ENCODE results near the gene FAM107A.

Gene FAM107A

DNA sequence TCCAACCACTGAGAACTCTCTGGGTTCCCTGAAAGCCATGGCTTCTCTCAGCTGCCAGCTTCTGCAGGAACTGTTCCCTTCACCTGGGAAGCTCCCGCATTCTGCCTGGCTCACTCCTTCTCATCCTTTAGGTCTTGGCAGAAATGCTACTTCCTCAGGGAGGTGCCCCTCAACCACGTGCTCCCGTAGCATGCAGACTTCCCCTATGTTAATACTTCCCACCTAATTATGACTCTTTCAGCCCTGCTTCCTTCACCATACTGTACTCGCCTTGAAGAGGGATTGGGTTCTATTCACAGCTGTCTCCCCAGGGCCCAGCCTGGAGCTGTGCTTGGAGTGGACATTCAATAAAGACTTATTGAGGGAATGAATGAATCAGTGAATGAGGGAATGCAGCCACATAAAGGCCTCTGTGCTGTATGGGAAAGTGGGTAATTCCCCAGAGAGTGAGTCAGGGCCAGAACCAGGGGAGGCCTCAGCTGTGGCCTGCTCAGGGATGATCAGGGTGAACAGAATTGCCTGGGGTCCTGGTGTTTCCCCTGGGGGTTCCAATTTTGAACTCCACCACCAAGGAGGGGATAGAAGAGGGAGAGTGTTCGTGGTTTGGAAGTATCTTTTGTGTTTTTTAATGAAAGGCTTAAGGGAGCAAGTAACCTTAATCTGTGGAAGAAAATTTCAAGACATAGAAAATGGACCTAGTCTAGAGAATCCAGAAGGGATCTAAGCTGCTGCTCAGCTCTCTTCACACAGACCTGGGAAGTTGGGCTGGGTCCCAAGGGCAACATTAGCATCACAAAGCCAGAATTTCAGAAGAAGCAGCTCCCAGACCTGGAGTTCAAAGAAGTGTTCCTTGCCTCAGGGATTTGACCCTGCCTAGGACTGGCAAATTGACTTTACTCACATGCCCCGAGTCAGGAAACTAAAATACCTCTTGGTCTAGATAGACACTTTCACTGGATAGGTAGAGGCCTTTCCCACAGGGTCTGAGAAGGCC, 14.6 kb upstream of the FAM107A start:
- no peak for DNase-seq (ENCODE audit: low read depth, low spot score)

DNA sequence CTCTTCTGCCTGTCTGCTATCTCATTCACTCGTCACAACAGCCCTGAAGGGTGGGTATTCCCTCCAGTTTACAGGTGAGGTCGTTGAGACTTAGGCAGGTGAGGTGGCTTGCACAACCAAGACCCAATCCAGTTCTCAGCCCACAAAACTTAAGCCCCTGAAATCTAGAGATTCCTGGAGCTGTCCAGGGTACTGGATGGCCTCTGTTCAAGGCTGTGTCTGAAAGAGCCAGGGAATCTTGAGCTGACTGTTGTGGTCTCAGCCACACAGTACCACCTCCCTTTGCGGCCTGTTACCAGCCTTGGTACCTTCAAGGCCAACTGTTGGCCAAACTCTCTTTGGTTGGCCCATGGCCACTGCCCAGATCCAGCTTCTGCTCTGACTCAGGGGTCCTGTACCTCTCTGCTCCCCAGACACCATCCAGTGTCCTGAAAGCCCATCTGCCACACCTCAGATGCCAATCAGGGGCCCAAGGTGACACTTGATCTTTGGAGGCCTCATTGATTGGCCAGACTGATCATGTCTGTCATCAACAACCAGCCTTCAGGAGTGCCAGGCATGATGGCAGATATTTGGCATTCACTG, 10.9 kb upstream of the FAM107A start:
- no peak for DNase-seq (ENCODE audit: low read depth, low spot score)

DNA sequence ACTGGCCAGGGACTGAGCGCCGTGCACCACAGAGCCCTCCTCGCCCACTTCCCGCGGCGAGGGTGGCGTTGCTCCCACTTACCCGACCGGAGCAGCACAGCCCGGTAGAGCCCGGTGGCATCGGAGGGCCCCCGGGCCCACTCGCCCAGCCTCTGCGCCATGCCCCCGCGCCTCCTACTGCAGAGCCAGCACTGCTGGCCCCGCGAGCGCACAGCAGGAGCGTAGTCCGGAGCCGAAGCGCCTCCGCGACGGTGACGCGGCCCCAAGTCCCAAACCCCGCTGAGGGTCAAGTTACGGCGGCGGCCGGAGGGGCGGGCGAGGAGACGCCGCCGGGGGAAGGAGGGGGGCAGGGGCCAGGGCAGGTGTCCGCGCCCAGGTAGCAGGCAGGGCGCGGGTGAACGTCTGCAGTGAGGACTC, 9.6 kb upstream of the FAM107A start:
- DNase-seq (ENCODE audit: low read depth, low spot score), result no peak

DNA sequence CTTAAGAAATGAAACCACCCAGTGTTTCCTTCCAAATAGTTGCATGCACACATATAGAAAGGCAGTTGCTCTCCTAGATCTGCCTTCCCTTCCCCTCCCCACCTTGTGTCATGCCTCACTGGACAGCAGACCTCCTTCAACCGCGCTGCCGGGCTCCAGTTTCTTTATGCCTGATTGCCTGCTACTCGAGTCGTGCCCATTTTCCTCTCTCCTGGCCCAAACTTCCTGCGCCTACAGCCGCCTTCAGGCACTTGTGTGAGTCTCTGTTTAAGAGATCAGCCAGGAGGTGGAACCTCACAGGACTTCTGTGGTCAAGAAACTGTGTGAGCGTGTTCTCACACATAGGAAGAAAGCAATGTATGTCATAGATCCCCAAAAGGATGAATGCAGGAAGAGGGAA, 8.8 kb upstream of the FAM107A start:
- DNase-seq (ENCODE audit: low read depth, low spot score), result no peak

- no peak for DNase-seq (ENCODE audit: low read depth, low spot score)
Measured at GRCh38 chr3:58585005-58585786, 8.0 kb upstream of the FAM107A start.

- no peak for DNase-seq (ENCODE audit: low read depth, low spot score)
Measured at GRCh38 chr3:58584690-58585004, 7.5 kb upstream of the FAM107A start.

GRCh38 chr3:58581328-58582091, 4.3 kb upstream of the FAM107A start:
- no peak for DNase-seq (ENCODE audit: low read depth, low spot score)

- no peak for DNase-seq (ENCODE audit: low read depth, low spot score)
Measured at GRCh38 chr3:58580826-58581327, 3.7 kb upstream of the FAM107A start.

DNA sequence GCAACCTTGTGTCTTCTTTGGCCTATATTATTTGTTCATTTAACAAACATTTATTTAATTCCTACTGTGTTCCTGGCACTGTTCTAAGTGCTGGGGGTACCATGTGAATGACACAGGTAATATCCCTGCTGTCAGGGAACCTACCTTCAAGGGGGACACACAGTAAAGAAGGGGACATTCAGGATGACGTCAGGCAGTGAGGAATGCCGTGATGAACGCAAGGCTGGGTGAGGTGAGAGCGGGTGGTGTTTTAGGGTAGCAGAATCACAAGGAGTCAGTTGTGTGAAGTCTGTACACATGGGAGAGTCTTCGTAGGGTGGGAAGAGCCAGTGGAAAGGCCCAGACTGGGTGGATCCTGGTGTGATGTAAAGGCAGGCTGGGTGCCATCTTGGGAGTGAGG, 1.7 kb upstream of the FAM107A start:
- no peak for DNase-seq (ENCODE audit: low read depth, low spot score)

DNA sequence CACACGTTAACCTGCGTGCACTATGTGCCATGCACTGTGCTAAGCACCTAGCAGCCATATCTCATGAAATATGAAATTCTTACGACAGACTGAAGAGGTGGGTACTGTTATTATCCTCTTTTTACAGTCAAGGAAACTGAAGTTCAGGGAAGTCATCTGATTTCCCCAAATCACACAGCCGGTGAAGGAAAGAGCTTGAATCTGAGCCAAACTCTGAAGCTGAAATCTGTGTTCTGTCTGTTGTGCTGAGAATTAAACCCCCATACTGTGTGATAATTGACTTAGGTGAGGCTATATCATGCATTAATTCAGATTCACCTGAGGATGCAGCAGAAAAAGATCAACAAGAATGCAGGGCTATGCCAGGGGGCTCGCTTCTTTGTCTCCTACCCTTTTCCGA, 475 bp downstream of the FAM107A start:
- DNase-seq (ENCODE audit: low read depth, low spot score), result no peak

GRCh38 chr3:58575971-58576652, 1.1 kb downstream of the FAM107A start:
- DNase-seq (ENCODE audit: low read depth, low spot score), result no peak

DNA sequence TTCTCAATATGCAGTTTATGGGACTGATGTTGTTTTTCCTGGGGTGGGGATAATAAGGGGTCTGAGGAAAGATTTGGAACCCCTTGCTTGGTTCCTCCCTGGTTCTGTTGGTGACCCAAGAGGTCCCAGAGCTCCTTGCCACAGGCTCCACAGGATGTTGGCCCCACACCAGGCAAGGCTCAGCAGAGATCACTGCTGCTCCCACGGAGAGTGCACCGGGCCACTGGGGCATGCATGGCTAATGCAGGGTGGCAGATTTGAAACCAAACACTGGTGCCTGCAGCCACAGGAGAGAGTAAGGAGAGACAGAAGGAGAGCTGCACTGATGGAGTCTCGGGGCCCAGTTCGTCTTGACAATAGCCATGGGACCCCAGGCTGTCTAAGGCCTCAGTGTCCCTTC, 2.5 kb downstream of the FAM107A start:
- no peak for DNase-seq (ENCODE audit: low read depth, low spot score)

DNA sequence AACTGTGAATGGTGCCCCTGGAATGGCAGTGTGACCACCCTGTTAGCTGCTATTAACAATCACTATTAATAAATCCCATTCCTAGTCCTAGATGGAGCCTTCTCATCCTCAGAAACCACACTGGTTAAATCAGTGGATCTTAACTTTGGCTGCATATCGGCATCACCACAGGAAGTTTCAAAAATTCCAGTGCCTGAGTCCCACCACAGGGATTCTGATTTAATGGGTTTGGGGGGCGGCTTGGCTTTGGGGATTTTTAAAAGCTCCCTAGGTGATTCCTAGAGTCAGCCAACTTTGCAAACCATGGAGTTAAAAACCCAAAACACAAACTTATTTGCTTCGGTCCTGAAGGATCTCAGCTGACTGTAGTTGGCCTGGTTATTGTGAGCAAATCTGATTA, 3.1 kb downstream of the FAM107A start:
- DNase-seq (ENCODE audit: low read depth, low spot score), result no peak

DNA sequence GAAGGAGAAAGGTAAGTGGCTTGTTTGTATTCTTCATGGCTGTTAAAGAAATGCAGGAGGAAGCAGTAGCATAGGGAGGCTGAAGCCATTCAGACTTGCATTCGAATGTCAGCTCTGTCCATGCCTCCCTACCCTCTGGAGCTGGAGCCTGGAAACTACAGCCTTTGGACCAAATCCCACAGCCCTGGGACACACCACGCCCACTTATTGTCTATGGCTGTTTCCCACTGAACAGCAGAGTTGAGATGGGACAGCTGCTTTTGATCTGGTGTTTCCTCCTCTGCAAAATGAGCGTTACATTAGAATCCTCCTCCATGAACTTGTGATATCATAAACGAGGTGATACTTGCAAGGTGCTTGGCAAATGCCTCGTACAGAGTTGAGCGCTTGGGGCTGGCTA, 3.6 kb downstream of the FAM107A start:
- DNase-seq (ENCODE audit: low read depth, low spot score), result no peak

- no peak for DNase-seq (ENCODE audit: low read depth, low spot score)
Measured at GRCh38 chr3:58572634-58573230, 4.5 kb downstream of the FAM107A start.

- DNase-seq (ENCODE audit: low read depth, low spot score), result no peak
Measured at GRCh38 chr3:58572013-58572633, 5.1 kb downstream of the FAM107A start.

DNA sequence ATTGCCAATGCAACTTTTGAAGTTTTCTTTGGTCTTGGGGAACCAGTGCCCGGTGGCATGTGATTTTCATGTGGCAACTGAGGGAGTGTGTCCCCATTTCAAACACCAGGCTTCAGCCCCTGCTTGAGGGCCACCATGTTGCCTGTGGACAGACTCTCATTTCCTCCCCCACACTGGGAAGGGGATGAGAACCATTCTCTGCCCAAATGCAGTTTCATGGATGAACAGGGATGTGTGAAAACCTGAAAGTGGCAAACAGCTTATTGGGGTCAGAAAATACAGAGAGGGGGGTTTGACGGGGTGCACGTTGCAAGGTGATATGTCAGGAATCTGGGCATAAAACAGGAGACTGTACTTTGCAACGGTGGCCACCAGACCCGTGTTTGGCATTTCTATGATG, 6.3 kb downstream of the FAM107A start:
- DNase-seq (ENCODE audit: low read depth, low spot score), result no peak

DNA sequence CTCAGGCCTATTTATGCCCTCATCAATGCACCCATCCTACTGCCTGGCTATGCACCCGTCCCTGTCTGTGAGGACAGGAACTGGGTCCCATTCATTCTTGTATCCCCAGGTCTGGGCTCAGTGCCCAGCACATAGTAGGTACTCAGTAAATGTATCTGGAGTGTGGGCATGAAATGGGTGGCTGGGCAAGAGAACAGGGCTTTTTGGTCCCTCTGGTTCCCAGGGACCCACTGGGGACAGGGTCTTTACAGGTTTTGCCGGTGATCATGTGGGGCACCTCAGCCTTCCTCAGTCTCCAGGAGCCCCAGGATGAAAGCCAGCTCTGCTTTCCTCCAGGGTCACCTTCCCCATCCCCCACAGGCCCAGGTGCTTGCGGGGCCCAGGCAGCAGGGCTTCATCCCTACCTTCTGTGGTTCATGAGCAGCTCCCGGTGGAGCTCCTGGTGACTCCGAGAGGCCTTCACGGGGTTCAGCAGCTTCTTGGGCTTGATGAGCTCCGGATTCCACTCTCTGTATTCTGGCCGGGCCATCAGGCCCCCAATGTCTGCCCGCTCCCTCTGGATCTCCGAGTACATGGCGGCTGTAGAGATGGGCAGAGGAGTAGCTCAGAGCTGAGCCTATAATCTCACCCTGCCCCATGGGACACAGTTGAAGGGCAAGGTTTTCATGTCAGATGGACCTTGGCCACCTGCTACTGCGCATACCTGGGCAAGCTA, 7.7 kb downstream of the FAM107A start:
- no peak for DNase-seq (ENCODE audit: low read depth, low spot score)

DNA sequence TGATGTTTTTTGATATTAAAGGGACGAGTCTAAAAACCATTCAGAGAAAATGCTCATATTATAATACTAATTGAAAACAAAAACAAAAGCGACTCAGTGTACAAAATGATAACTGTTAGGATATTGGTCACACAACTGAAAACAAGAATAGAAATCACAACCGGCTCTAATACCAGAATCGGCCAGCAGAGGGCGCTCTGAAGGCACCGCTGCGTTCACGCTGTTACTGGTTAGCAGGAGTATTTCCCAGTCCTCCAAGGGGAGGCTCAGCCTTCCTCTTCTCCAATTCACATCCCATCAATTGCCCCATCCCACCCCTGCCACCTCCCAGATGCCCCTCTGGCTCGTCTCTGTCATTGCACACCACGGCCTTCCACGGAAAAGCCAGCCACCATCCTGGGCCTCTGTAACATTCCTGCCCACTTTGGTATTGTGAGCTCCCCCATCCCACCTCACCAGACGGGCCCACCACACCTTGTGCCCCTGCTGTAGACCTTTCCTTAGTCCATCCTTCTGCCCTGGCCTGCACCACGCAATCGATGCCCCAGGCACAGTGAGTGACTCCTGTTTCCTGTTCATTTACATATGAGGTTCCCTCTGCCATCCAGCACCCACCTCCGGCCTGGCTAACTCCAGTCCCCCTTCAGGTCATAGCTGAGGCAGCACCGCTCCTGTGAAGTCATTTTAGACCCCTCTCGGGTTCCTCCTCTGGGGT, 8.5 kb downstream of the FAM107A start:
- DNase-seq (ENCODE audit: low read depth, low spot score), result no peak
